GM03348 (cell line): ENCODE data around the gene NRDC.
A peak's percentile ranks its signal among the peaks of the same experiment; 100 is the strongest.
"Not testable (repeated sequence)": the region's sequence is repeated elsewhere in the genome, so short reads cannot be mapped to it uniquely, and the experiment has no call there.

Experiments
- DNase-seq: peaks from one replicate; pipeline ENCODE4 v3.0.0; 2012; ENCODE audit warnings: low spot score

Gene NRDC

DNA sequence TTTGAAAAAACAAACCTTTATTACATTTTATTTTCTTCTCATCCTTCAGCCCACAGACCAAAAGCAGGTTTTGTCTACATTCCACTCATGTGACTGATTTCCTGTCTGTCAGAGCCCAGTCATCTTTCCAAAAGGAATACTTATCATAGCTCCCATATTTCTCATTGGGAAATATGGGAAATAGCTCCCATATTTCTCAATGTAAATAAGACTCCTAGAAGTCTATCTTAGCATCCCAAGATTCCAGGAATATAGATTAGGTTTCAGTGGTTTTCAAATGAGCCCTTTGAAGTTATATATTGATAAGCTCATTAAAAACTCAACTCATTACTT, 19.1 kb upstream of the NRDC start:
- peak; percentile 79 for DNase-seq

DNA sequence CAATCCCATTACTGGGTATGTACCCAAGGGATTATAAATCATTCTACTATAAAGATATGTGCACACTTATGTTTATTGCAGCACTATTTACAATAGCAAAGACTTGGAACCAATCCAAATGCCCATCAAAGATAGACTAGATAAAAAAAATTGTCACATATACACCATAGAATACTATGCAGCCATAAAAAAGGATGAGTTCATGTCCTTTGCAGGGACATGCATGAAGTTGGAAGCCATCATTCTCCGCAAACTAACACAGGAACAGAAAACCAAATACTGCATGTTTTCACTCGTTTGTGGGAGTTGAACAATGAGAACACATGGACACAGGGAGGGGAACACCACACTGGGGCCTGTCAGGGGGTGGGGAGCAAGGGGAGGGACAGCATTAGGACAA, 16.2 kb upstream of the NRDC start:
- DNase-seq = not testable (repeated sequence)

DNA sequence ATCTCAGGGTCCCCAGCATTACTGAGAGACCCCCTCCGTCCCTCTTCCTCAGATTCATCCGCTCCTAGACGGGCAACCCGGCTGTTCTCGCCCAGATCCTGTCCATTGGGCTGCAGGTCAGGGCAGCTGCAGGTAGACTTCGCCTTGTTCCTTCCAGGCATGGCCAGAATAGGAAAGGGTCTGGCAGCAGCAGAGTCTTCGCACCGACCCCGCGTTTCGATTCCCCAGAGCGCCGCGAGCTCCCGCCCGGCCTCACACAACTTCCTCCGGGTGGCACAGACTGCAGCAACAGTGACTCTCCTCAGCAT, 265 bp downstream of the NRDC start:
- no peak for DNase-seq

DNA sequence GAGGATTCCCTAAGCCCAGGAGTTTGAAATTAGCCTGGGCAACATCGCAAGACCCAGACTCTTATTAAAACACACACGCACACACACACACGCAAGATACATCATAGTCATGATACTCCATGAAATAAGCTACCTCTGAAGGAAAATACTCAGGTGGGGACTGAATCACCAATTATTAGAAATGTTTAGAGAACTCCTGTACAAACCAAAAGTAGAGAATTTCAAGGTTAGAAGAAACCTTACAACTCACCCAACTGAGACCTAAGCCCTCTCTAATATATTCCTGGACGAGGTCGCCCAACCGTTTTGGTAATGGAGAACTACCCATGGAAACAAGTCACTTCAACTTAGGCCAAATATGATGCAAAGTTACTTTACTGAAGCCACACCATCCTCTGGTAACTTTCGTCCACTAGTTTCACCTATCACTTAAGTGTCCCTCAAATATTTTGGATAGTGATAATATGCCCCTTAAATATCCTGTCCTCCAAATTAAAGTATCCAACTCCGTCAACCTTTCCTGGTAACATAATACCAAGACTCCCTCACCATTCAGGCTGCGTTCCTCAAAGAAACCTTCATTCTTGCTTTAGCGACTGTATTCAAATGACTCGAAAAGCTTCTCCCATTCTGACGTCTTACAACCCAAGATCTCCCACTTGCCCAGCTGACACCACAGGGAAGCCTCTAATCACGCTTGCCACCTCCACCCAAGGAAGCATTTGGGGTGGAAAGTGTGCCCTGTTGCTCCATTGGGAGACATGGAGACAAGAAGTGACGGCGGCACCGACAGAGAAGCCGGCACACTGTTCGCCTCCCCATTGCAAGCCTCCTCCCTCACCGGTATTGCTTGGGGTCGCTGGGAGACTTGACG, 856 bp downstream of the NRDC start:
- peak; percentile 42 for DNase-seq

DNA sequence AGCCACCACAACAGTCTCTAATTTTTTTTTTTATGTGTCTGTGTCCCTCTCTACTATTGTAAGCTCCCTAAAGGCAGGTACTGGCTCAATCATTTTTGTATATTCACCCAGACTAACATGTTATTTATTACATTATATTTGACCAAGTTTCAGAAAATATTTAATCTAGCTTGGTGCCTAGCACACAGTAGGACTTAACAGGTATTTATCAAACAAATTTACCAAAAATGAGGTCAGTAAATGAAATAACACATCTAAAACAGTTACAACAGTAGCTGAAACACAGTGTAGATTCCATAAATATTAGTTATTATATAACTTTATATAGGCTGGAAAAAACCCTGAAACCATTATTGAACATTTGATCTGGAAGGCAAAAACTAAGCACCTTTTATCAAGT, 2.7 kb downstream of the NRDC start:
- no peak for DNase-seq

DNA sequence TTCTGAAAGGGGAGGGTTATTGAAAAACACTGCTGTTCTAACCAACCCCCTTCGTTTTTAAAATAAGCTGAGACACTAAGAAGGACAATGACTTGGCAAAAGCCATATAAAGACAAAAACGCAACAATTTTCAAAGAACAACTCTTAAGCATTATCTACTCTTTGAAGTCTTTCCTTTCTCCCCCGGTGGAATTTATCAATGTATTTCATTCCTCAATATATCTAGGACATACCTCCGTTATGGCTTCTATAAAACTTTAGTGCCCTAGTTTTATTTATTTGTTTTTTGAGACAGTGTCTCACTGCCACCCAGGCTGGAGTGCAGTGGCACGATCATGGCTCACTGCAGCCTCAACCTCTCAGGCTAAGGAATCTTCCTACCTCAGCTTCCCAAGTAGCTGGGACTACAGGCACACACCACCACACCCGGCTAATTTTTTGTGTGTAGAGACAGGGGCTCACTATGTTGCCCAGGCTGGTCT, 3.2 kb downstream of the NRDC start:
- no peak for DNase-seq

DNA sequence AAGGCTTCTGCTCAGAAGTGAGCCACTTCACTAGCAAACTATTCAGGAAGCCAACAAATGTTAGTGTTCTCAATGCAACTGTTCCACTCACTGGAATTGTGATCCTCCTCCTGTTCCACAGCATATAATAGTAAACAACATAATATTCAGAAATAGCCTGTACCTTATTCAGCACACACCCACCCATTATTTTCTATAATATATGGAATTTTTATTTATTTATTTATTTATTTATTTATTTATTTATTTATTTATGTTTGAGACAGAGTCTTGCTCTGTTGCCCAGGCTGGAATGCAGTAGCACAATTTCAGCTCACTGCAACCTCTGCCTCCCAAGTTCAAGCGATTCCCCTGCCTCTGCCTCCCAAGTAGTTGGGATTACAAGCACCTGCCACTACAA, 5.3 kb downstream of the NRDC start:
- not testable (repeated sequence) for DNase-seq

DNA sequence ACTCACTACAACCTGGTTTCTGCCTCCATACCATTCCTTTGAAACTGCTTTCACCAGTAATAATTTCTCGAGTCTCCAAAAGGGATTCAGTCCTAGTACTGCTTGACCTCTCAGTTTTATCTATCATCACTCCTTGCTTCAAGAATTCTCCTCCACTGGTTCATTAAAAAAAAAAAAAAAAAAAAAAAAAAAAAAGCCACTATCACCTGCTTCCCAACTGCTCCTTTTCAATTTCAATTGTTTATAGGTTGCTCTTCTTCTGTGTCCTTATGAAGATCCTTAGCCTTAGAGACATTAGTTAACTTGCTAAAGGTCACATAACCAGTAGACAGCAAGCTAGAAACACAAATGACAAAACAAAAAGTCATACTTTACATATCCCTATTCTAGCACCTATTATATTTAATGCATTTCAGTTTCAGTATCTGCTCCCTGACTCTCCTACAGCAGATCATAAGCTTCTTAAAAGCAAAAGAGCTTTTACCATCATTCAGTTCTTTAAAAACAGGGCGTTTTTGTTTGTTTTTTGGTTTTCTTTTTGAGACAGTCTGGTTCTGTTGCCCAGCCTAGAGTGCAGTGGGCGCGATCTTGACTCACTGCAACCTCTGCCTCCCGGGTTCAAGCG, 7.1 kb downstream of the NRDC start:
- DNase-seq = no peak

DNA sequence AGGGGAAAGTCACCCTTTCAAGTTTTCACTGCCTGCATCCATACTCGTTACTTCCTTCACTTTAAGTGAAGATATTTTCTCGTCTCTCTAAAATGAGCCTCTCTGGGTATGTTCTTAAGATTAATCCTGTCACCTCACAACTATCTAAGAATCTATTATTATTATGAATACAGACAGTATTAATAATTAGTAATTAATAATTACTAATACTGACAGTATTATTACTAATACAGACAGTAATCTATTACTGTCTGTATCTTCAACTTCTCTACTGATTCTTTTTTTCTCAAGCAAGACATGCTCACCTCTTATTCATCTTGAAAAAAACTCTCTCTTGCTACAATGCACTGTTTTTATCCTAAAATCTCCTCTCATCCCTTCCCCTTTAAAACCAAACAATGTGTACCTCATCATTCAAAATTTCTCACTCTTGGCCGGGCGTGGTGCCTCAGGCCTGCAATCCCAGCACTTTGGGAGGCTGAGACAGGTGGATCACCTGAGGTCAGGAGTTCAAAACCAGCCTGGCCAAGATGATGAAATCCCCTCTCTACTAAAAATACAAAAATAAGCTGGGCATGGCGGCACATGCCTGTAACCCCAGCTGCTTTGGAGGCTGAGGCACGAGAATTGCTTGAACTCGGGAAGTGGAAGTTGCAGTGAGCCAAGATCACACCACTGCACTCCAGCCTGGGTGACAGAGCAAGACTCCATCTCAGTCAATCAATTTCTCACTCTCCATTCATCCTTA, 7.8 kb downstream of the NRDC start:
- no peak for DNase-seq

DNA sequence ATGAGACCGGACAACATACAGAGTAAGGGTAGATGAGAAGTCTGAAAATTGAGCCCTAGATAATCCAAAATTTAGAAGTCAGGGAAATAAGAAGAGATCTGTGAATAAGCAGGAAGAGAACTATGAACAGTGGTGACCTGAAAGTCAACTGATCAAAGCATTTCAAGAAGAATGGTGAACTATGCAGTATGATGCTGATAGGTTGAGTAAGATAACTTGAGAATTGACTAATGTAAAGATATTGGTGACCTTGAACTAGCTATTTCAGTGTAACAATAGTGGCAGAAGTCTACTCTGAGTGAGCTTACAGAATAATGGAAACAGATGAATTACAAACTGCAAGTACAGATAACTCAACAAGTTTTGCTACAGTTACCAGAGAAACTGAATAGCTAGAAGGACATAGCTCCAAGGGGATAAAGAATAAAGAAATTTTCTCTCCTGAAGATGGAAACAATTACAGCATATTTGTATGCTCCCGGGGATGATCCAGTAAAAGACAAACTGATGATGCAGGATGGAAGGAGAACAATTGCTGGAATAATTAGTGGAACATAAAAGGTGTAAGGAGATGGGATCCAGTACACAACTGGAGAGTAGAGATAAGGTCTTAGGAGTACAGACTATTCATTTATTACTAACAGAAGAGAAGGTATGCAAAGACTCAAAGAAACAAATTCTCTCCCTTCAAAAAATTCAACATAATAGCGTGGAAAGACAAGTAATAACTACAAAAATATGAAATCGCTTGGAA, 10.9 kb downstream of the NRDC start:
- no peak for DNase-seq

DNA sequence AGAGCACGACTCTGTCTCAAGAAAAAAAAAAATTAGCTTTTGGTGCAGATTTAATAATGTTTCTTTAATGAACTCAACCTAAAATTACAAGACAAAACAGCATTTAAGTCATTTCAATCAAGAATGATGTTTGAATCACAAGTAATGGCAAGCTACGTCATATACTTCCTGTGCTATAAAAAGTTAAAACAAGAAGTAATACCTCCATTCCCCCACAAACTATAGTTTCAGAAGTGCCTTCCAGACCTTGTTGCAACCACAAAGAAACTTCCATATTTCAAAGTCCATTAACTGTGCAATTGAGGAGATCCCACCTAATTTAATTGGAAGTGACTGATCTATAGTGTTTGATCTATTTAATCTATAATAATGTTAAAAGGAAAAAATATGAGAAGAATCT, 15.1 kb downstream of the NRDC start:
- DNase-seq = no peak

DNA sequence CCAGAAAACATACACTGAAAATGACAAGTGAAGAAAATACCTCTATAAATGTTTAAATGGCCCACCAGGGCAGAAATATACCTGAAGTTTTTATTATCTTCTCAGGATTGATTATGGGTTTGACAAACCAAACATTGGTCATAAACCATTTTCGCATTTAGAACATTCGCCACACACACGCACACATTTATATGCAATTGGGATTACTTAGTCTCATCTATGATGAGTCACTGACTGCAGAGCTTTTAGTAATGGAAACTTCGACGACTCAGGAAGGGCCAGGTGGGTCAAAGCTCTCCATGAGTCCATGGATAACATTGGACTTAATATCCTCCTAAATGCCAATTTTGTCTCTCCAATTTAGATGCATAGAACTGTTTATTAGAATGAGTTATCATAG, 16.9 kb downstream of the NRDC start:
- no peak for DNase-seq

DNA sequence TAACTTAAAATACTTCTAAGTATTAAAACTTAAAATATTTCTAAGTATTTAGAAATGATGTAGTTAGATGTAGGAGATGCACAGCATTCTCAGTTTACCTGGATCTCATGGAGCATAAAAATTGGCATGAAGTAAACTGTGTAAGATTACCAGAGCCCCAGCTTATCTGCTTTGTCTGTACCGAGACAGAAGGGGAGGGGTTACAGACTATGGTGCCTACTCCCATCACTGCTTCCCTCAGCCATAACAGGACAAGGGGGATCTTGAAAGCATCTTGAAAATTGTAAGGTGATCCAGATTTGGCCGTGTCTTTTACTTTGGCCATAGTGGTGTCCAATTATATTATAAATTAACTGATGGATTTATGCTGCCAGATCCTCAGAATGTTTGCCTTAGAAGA, 18.8 kb downstream of the NRDC start:
- no peak for DNase-seq

DNA sequence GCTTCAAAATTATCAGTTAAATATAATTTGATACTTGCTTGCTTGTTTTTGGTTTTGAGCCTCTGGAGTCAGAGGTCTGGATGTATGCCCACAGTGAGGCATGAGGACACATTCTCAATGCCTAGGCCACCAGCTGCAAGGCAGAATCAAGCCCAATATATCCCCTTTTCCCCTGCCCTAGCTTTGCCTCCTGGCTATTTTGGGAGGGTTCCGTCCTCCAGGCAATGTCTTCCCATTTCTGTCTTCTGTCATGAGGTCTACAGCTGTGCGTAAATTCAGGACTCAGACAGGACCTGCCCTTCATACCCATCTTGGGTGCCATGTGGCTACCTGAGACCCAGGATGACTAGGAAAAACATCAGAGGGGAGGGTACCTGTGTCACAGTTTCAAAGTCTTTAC, 19.2 kb downstream of the NRDC start:
- no peak for DNase-seq

DNA sequence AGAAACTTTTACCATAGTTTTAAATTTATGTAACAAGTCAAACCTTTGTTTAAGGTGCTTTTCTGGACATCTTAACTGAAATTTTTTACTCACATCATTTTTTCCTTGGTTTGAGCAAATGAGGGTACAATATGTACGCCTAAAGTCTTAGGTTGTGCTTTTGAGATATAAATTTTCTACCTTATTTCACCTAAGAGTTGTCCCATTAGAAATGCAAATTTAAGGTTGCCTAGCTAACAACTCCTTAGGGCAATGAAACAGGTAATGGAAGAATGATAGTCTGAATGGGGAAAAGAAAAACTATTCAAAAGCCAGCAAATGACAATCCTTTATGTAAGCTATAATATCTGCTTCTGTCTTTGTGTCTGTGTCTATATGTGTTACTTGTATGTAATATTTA, 19.6 kb downstream of the NRDC start:
- no peak for DNase-seq

DNA sequence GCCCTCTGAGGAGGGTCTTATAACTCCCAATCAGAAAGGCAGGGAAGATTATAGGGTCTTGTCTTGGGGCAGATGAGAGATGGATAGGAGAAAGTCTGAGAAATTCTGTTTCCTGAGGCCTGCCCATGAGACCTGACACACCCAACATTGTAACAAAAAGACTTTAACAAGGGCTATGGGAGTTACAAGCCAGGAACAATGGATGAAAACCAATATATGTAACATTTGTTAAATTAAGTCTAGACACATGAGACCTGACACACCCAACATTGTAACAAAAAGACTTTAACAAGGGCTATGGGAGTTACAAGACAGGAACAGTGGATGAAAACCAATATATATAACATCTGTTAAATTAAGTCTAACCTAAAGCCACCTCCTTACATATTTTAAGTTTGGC, 21.8 kb downstream of the NRDC start:
- DNase-seq = no peak

DNA sequence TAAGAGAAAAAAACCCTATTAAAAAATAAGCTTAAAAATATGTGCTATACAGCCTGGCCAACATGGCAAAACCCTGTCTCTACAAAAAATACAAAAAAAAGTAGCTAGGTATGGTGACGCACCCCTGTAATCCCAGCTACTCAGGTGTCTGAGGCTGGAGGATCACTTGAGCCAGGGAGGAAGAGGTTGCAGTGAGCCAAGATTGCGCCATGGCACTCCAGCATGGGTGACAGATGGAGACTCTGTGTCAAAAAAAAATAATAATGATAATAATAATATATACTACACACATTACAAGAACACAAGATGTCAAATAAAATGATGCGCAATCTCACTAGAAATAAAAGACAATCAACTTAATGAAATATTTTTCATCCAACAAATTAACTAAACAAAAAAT, 22.9 kb downstream of the NRDC start:
- no peak for DNase-seq

DNA sequence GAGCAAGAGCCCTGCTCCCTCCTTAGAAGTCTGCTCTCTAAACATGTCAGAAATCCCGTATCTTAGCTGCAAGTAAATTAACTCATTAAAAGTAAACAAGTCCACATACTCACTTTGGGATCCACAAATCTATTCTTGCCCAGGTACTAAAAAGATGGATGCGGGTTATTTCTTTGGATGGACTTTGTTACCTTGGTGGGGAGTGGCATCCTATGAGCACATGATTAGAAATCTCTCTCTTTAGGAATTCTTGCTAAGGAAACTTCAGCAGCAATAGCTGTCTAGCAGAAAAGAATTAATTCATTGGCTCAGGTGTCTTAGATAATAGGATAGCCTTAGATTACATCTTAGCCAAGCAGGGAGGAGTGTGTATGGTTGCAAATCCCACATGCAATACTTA, 25.2 kb downstream of the NRDC start:
- no peak for DNase-seq

DNA sequence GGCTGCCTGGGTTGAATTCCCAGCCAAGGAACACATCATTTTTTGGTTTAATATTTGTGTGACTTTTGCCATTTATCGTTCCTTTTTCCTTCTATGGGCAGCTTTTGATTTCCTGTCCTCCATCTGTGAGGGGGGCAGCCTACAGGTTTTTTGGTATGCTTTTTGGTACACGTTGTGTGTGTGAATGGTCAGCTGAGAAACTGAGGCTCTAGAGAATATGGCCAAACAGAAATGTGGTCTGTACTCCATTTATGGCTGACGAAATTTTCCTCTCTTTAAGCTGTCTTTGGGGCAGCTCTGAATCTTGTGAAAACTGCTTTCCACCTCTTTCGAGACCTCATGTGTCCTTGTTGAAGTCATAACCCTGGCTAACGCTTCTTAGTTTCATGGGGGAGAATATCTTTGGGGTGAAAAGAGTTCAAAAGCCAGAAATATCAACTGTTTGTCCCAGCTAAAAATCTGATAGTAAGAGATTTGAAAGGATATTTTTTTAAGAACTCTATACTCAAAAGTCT, 26.6 kb downstream of the NRDC start:
- no peak for DNase-seq

DNA sequence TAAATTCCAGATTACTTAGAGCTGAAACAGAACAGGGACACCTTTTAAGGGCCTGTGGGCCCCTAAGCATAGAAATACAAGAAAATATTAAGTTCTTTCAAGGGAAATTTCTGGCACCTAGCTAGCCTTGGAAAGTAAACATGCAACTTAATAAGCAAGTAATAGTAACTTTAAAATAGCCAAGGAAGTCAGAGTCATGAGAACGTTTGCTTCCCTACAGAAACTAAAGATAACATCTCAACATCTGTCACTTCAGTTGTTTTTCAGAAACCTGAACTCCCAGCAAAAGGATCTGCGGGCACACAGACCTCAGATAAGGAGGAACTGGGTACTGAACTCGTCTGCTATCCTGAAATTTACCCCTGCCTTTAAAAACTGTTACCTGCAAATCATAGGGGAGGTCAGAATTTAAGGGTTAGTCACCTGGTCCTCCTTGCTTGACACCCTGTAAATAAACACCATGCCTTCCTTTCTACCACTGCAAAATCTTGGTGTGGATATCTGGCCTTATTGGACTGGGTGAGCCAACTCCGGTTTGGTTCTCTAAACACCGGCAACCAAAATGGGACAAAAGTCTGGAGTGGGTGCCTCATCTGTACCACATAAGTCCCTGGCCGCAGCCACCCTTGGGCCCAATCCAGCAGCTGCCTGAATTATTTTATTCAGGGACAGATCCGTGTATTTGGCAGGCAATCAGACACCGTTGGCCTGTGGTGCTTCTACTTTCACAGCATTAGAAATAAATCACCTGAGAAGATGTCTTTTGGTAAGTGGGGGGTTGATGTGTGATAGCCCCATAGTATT, 27.9 kb downstream of the NRDC start:
- DNase-seq = no peak

DNA sequence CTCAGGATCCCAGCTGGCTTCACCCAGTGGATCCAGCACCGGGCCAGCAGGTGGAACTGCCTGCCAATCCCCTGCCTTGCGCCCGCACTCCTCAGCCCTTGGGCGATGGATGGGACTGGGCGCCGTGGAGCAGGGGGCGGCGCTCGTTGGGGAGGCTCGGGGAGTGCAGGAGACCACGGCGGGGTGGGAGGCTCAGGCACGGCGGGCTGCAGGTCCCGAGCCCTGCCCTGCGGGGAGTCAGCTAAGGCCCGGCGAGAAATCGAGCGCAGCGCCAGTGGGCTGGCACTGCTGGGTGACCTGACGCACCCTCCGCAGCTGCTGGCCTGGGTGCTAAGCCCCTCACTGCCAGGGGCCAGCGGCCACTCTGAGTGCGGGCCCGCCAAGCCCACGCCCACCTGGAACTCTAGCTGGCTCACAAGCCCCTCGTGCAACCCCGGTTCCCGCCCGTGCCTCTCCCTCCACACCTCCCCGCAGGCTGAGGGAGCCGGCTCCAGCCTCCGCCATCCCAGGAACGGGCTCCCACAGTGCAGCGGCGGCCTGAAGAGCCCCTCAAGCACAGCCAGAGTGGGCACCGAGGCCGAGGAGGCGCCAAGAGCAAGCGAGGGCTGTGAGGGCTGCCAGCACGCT, 31.1 kb downstream of the NRDC start:
- no peak for DNase-seq
